H1 (cell line): ENCODE measurements around the gene VAT1L. TPM values are rescaled to one million over a fixed set of nuclear protein-coding genes. Genes with fewer than 3 reads are reported as not detected.

Experiments
- CTCF ChIA-PET: fragments of 300-600 bp; sonication (Branson Sonifier 250); formaldehyde crosslinking; loops from one replicate; lab custom pipeline; 2021; ENCODE audit not compliant: partially characterized antibody; lab: Charles Lee
- POLR2A ChIA-PET: fragments of 300-600 bp; sonication (Branson Sonifier 250); formaldehyde crosslinking; loops from one replicate; lab custom pipeline; 2021; ENCODE audit warnings: inconsistent platforms; ENCODE audit not compliant: partially characterized antibody; lab: Charles Lee
- DNase-seq, 2 experiments: peaks; one replicate each; pipeline versions ENCODE4 v3.0.0 to v3.0.0-alpha.2; 2010 to 2022; ENCODE audit warnings: low spot score in 2 of 2, low read depth in 1 of 2, mixed read lengths in 1 of 2
- FAIRE-seq: peaks from 2 replicates; lab custom pipeline; 2011; peaks lifted over from hg19 to GRCh38; lab: Jason Lieb, UNC
- H2AFZ ChIP-seq: 2 replicates; pipeline ENCODE4 v1.8.1; 2012; ENCODE audit warnings: low read length, inconsistent platforms
- H2AK5ac ChIP-seq: 2 replicates; pipeline ENCODE4 v1.6.1; 2013; ENCODE audit warnings: low read depth, low read length
- H2BK120ac ChIP-seq: replicated peaks from 2 replicates; pipeline ENCODE3; 2013; ENCODE audit warnings: low read depth, low read length, inconsistent platforms
- H2BK12ac ChIP-seq: 2 replicates; pipeline ENCODE4 v1.6.1; 2013; ENCODE audit warnings: low read depth, low read length
- H2BK15ac ChIP-seq: 2 replicates; pipeline ENCODE4 v1.6.1; 2013; ENCODE audit warnings: low read length
- H2BK20ac ChIP-seq: 2 replicates; pipeline ENCODE4 v1.6.1; 2013; ENCODE audit warnings: low read length
- H2BK5ac ChIP-seq: 2 replicates; pipeline ENCODE4 v1.6.1; 2013; ENCODE audit warnings: low read depth, low read length
- H3K14ac ChIP-seq: 2 replicates; pipeline ENCODE4 v1.6.1; 2013; ENCODE audit warnings: inconsistent platforms; ENCODE audit not compliant: insufficient read length
- H3K18ac ChIP-seq: 2 replicates; pipeline ENCODE4 v1.6.1; 2013; ENCODE audit warnings: low read length; ENCODE audit errors: extremely low read depth
- H3K23ac ChIP-seq: 2 replicates; pipeline ENCODE4 v1.6.1; 2013; ENCODE audit warnings: inconsistent platforms; ENCODE audit not compliant: insufficient read length
- H3K23me2 ChIP-seq: 2 replicates; pipeline ENCODE4 v1.6.1; 2013; ENCODE audit warnings: low read depth, low read length
- H3K27ac ChIP-seq: 2 replicates; pipeline ENCODE4 v1.6.1; 2011; ENCODE audit warnings: low read depth, low read length, inconsistent platforms
- H3K27me3 ChIP-seq, 4 experiments: replicated peaks in 1 of 4; 1 replicate in 1 of 4; 2 replicates in 3 of 4; pipeline versions ENCODE4 v1.6.1 to v1.8.1; 2011 to 2013; ENCODE audit warnings: low read length in 3 of 4, mild to moderate bottlenecking in 3 of 4, inconsistent platforms in 2 of 4, mixed read lengths in 2 of 4, moderate library complexity in 1 of 4; ENCODE audit not compliant: control insufficient read depth in 3 of 4, insufficient read depth in 3 of 4; ENCODE audit errors: extremely low read depth in 1 of 4
- H3K36me3 ChIP-seq, 4 experiments: 2 replicates each; pipeline versions ENCODE4 v1.6.1 to v1.8.1; 2011 to 2013; ENCODE audit warnings: mild to moderate bottlenecking in 4 of 4, low read length in 3 of 4, moderate library complexity in 2 of 4, control low read depth in 1 of 4, inconsistent platforms in 1 of 4; ENCODE audit not compliant: insufficient read depth in 4 of 4, control insufficient read depth in 2 of 4
- H3K4ac ChIP-seq: replicated peaks from 2 replicates; pipeline ENCODE3; 2013; ENCODE audit warnings: low read length, low read depth, mixed read lengths, inconsistent platforms; ENCODE audit not compliant: insufficient read length
- H3K4me1 ChIP-seq, 4 experiments: replicated peaks in 1 of 4; 1 replicate in 1 of 4; 2 replicates in 3 of 4; pipeline versions ENCODE4 v1.6.1 to v1.8.1; 2011 to 2013; ENCODE audit warnings: low read length in 3 of 4, inconsistent platforms in 2 of 4, mixed read lengths in 1 of 4; ENCODE audit not compliant: insufficient read depth in 4 of 4, control insufficient read depth in 3 of 4
- H3K4me2 ChIP-seq, 2 experiments: 2 replicates each; pipeline versions ENCODE4 v1.6.1 to v1.8.1; 2011 to 2013; ENCODE audit warnings: low read depth in 2 of 2, low read length in 2 of 2, control low read depth in 1 of 2, inconsistent platforms in 1 of 2, mild to moderate bottlenecking in 1 of 2; ENCODE audit not compliant: insufficient read depth in 1 of 2
- H3K4me3 ChIP-seq, 4 experiments: fragments of 200-600, 300-600 bp in 1 of 4; sonication (generic), shearing (Covaris generic), sonication (Bioruptor Twin) in 1 of 4; 2 replicates each; pipeline versions ENCODE4 v1.5.1 to v1.8.1; 2011 to 2016; ENCODE audit warnings: low read length in 4 of 4, low read depth in 3 of 4, control low read depth in 2 of 4, inconsistent platforms in 2 of 4, mild to moderate bottlenecking in 2 of 4, mixed read lengths in 1 of 4, moderate library complexity in 1 of 4; ENCODE audit not compliant: insufficient read depth in 2 of 4; ENCODE audit errors: extremely low read depth in 1 of 4
- H3K56ac ChIP-seq: replicated peaks from 2 replicates; pipeline ENCODE3; 2013; ENCODE audit warnings: low read depth, mild to moderate bottlenecking, mixed read lengths, low read length, inconsistent platforms; ENCODE audit not compliant: insufficient read length
- H3K79me1 ChIP-seq: 2 replicates; pipeline ENCODE4 v1.6.1; 2013; ENCODE audit warnings: low read depth, low read length, control low read depth
- H3K79me2 ChIP-seq, 2 experiments: 2 replicates each; pipeline versions ENCODE4 v1.6.1 to v1.8.1; 2012 to 2013; ENCODE audit warnings: low read length in 2 of 2, mild to moderate bottlenecking in 2 of 2, inconsistent platforms in 1 of 2; ENCODE audit not compliant: insufficient read depth in 2 of 2, control insufficient read depth in 1 of 2
- H3K9ac ChIP-seq, 4 experiments: replicated peaks in 1 of 4; 1 replicate in 1 of 4; 2 replicates in 3 of 4; pipeline versions ENCODE4 v1.6.1 to v1.8.1; 2011 to 2013; ENCODE audit warnings: low read depth in 3 of 4, low read length in 3 of 4, control low read depth in 2 of 4, mild to moderate bottlenecking in 2 of 4, moderate library complexity in 2 of 4, inconsistent platforms in 1 of 4; ENCODE audit errors: extremely low read depth in 1 of 4
- H3K9me3 ChIP-seq, 2 experiments: 2 replicates each; pipeline versions ENCODE4 v1.6.1 to v1.8.1; 2012 to 2013; ENCODE audit warnings: mild to moderate bottlenecking in 2 of 2, moderate library complexity in 2 of 2, control low read depth in 1 of 2, inconsistent platforms in 1 of 2, low read depth in 1 of 2, low read length in 1 of 2, mixed read lengths in 1 of 2; ENCODE audit not compliant: insufficient read depth in 2 of 2
- H4K20me1 ChIP-seq, 2 experiments: replicated peaks in 1 of 2; 2 replicates each; pipeline versions ENCODE3 to v1.8.1; 2011 to 2013; ENCODE audit warnings: inconsistent platforms in 2 of 2, low read length in 2 of 2, mild to moderate bottlenecking in 1 of 2; ENCODE audit not compliant: insufficient read depth in 2 of 2, control insufficient read depth in 1 of 2
- H4K5ac ChIP-seq: 2 replicates; pipeline ENCODE4 v1.6.1; 2013; ENCODE audit warnings: low read length, low read depth, mixed read lengths, inconsistent platforms; ENCODE audit not compliant: insufficient read length
- H4K8ac ChIP-seq: 2 replicates; pipeline ENCODE4 v1.8.0; 2013; ENCODE audit warnings: mild to moderate bottlenecking, moderate library complexity, low read length, inconsistent platforms; ENCODE audit not compliant: insufficient read depth; ENCODE audit errors: extremely low read depth
- H4K91ac ChIP-seq: replicated peaks from 2 replicates; pipeline ENCODE3; 2013; ENCODE audit warnings: low read length, mixed read lengths, inconsistent platforms; ENCODE audit not compliant: insufficient read length
- ASH2L ChIP-seq: fragments of 200-600, 300-600 bp; sonication (generic); IDR thresholded peaks from one replicate; pipeline ENCODE4 v1.7.1; 2017; ENCODE audit warnings: low read length
- BACH1 ChIP-seq: IDR thresholded peaks from 2 replicates; pipeline ENCODE4 v1.6.1; 2012; ENCODE audit warnings: low read length, improper control_type of control experiment
- CTBP2 ChIP-seq: IDR thresholded peaks from 2 replicates; pipeline ENCODE4 v1.7.0; 2011; ENCODE audit warnings: borderline replicate concordance, mild to moderate bottlenecking, moderate library complexity, mixed read lengths, low read length; ENCODE audit not compliant: insufficient read depth, insufficient read length
- POLR2A ChIP-seq, 2 experiments: IDR thresholded peaks; 1 replicate in 1 of 2; 2 replicates in 1 of 2; pipeline ENCODE4 v1.6.1; 2011; ENCODE audit warnings: low read depth in 2 of 2, low read length in 2 of 2, mild to moderate bottlenecking in 2 of 2; ENCODE audit errors: control extremely low read depth in 1 of 2
- RXRA ChIP-seq: IDR thresholded peaks from 2 replicates; pipeline ENCODE4 v1.6.1; 2011; ENCODE audit warnings: low read depth, mild to moderate bottlenecking, low read length, moderate library complexity; ENCODE audit not compliant: insufficient read depth
- SAP30 ChIP-seq: fragments of 300-600 bp; sonication (generic); IDR thresholded peaks from 2 replicates; pipeline ENCODE4 v1.7.1; 2012; ENCODE audit warnings: low read length, moderate library complexity, mild to moderate bottlenecking, inconsistent platforms; ENCODE audit not compliant: insufficient read depth, insufficient replicate concordance
- SP2 ChIP-seq: IDR thresholded peaks from 2 replicates; pipeline ENCODE4 v1.6.1; 2012; ENCODE audit warnings: mild to moderate bottlenecking, low read length, inconsistent platforms
- WGBS, 2 experiments: shearing (Covaris generic) in 1 of 2; methylation state at CpG; one replicate each; pipeline versions ENCODE4 v1.1.6 to v1.1.7; 2013 to 2015; ENCODE audit warnings: low lambda C conversion rate in 2 of 2, mixed read lengths in 2 of 2, inconsistent platforms in 1 of 2, low coverage in 1 of 2, missing lambda C conversion rate in 1 of 2; ENCODE audit not compliant: insufficient replicate concordance in 2 of 2, insufficient coverage in 1 of 2, insufficient read length in 1 of 2; ENCODE audit errors: extremely low coverage in 1 of 2, missing lambda C conversion rate in 1 of 2; 5-methylcytosine and 5-hydroxymethylcytosine counted together
- polyA plus RNA-seq, 7 experiments: library from polyadenylated mRNA; depleted of rRNA in 3 of 7; stranded (reverse) in 5 of 7; unstranded in 2 of 7; fragments of >200 nt in 5 of 7; fragments of 200-250 nt in 2 of 7; gene quantifications; 1 replicate in 5 of 7; 2 replicates in 1 of 7; 4 replicates in 1 of 7; pipeline versions ENCODE4 v1.2.1 to v1.2.3, GENCODE V29; 2011 to 2013; ENCODE audit warnings: missing spikeins in 2 of 7, mixed read lengths in 2 of 7
- total RNA-seq: library from RNA; stranded (reverse); fragmentation: NEBNext Ultra II Directional; extraction: Animal tissue kit (Norgen Biotek cat#: 25700); gene quantifications from 2 replicates; pipeline ENCODE4 v1.2.1, GENCODE V29; 2021

Gene VAT1L
- total and polyA plus RNA-seq, 2 of the 8 experiments (the other 6 are each of a cell fraction or from before 2014, with no cell fraction given): 46.3 to 48.2 TPM

DNA sequence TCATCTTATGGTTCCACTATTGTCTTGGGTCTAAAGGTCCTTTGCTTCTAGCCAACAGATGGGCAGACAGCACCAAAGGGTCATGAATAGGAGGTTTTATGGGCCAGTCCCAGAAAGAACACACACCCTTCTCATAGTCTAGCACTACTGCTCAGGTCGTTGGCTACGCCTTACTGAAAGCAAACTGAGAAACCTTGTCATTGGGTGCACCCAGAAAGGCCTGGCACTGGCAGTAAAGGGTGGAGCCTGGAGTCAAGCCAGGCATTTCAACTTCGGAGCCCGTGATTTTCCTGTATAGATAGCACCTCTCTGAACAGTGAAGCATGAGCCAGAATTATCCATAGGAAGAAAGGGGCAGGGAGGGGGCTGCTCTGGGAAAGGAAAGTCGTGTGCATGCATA, 74.9 kb downstream of the VAT1L start:
- CTCF ChIA-PET: no interaction called here
- 90% methylated on average over 5 of the region's 5 CpGs; no CpG with 5 or more reads in 1 of the 2 experiments for WGBS, 2 experiments
- no peak overlapping the region for H3K4me3 ChIP-seq
- no peak overlapping the region for H4K8ac ChIP-seq
- H2AK5ac ChIP-seq: no peak overlapping the region
- TF ChIP-seq SP2 (no peak), ASH2L (no peak), POLR2A (IDR thresholded peaks at IDR 0.05; ENCODE audit: control extremely low read depth in 1 of 2, low read depth in 2 of 2, low read length in 2 of 2) (no peak), SAP30 (no peak), RXRA (no peak), CTBP2 (no peak), BACH1 (no peak)
- H3K4ac ChIP-seq: no peak overlapping the region
- H3K56ac ChIP-seq: no peak overlapping the region
- POLR2A ChIA-PET: no interaction called here
- H3K27me3 ChIP-seq: no peaks in the 10 kb centered on the region
- H3K9me3 ChIP-seq: no peaks in the 10 kb centered on the region
- H4K5ac ChIP-seq: no peak overlapping the region
- H3K79me1 ChIP-seq: no peaks in the 10 kb centered on the region
- no peak overlapping the region for H3K9ac ChIP-seq
- peaks cover 2 to 8% (median 4%) of the 10 kb centered on the region in 4 experiments; a peak in 4 of 8 replicates for H3K36me3 ChIP-seq
- no peak overlapping the region for H3K4me2 ChIP-seq
- FAIRE-seq (no peak), DNase-seq (no peak)
- H2BK12ac ChIP-seq: no peak overlapping the region
- H2BK5ac ChIP-seq: no peak overlapping the region
- H3K14ac ChIP-seq: no peak overlapping the region
- H4K20me1 ChIP-seq: peaks cover 0 to 2% of the 10 kb centered on the region in 2 experiments
- H4K91ac ChIP-seq: no peak overlapping the region
- H3K79me2 ChIP-seq: no peaks in the 10 kb centered on the region; a peak in 1 of 4 replicates
- no peak overlapping the region for H3K18ac ChIP-seq
- H3K27ac ChIP-seq: no peak overlapping the region
- H2BK20ac ChIP-seq: no peak overlapping the region
- no peaks in the 10 kb centered on the region for H3K23me2 ChIP-seq
- peaks cover 0 to under 1% (median 0%) of the 10 kb centered on the region in 4 experiments; a peak in 2 of 7 replicates for H3K4me1 ChIP-seq
- no peak overlapping the region for H2AFZ ChIP-seq
- no peak overlapping the region for H3K23ac ChIP-seq
- H2BK120ac ChIP-seq: no peak overlapping the region
- H2BK15ac ChIP-seq: no peak overlapping the region
